Hepatocyte (in vitro differentiated cells): ENCODE results near the gene MASP1.

Experiments
- CTCF ChIP-seq: fragments of 200-600 bp; sonication (generic); IDR thresholded peaks from 2 replicates; pipeline ENCODE4 v1.5.1; 2016; ENCODE audit warnings: antibody characterized with exemption, mild to moderate bottlenecking; ENCODE audit not compliant: poor library complexity
- EZH2 ChIP-seq: fragments of 200-600 bp; sonication (generic); IDR thresholded peaks from 2 replicates; pipeline ENCODE4 v1.6.1; 2016; ENCODE audit warnings: antibody characterized with exemption, mild to moderate bottlenecking, borderline replicate concordance

- no peak for TF ChIP-seq CTCF
- no peak for TF ChIP-seq EZH2
Observed at GRCh38 chr3:187236962-187237361, 54.6 kb downstream of the MASP1 start.
